ENCODE data around the gene CBX4. TPM values are rescaled to one million over a fixed set of nuclear protein-coding genes. Genes with fewer than 3 reads are reported as not detected.
A peak's percentile ranks its signal among the peaks of the same experiment; 100 is the strongest.

CBX4 gene
- polyA plus RNA-seq: 31.9 and 34.6 TPM in 2 replicates
- 43.3 and 45.8 TPM in 2 replicates for polyA minus RNA-seq

DNA sequence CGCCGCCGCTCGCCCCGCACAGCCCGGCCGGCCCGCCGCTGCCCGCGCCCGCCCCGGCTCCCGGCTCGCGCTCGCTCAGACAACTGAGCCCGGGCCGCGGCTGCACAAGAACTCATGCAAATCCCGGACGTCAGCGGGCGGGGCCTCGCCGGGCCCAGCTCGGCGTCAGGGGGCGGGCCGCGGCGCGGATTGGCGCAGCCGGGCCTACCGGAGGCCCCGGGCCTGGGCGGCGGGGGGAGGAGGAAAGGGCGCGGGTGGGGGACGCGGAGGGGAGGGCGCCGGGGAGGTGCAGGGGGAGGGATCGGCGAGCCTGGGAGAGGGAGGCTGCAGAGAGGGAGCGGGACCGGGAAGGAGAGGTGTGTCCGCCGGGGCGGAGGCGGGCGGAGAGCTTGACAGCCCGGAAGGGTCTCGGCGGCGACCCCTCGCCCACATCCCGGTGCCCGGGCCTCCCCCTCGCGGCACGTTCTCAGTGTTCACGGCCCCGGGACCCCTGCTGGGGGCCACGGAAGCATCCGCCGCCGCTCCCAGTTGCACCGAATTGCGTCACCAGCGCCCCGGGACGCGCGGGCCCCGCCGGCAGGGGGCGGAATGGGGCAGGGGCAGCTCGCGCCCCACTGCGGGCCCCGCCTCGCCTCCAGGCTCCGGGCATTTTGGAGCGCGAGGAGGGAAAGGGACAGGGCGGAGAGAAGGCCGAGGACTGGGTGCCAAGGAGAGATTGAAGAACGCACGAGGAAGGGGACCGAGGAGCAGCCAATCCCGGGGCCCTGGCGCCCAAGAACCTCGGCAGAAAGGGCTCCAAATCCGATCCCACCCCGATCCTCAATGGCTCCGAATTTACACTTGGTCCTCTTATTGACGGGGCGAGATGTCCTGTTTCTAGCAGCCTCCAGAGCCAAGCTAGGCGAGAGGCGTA is at the start of gene CBX4:
CBX4 (minus strand) TSS at position 85 of the 913 bp plus-strand sequence. CDS start 189 bp downstream, outside the sequence.
- peaks cover 32% of the 10 kb centered on the region for H3K79me2 ChIP-seq (replicated peaks; ENCODE audit: insufficient read depth, low read length)
- H3K9ac ChIP-seq (ENCODE audit: low read length): peak within 1 kb of the TSS; percentile 94
- H3K27me3 ChIP-seq (ENCODE audit: insufficient read depth, low read depth, low read length): peaks cover 60% of the 10 kb centered on the region
- H3K9me2 ChIP-seq (ENCODE audit: insufficient read depth, low read length): no peaks in the 10 kb centered on the region
- peaks cover 33% of the 10 kb centered on the region for H4K20me1 ChIP-seq (ENCODE audit: insufficient read depth)
- H2AFZ ChIP-seq (ENCODE audit: low read depth, low read length): no peak within 1 kb of the TSS
- TF ChIP-seq EP300 (conservative IDR thresholded peaks at IDR 0.05; ENCODE audit: poor library complexity, severe bottlenecking) (no peak), SMC3 (conservative IDR thresholded peaks at IDR 0.05; ENCODE audit: poor library complexity) (no peak), TAF1 (IDR thresholded peaks at IDR 0.05; ENCODE audit: low read depth) (peak; percentile 94), RAD21 (conservative IDR thresholded peaks at IDR 0.05) (no peak), EZH2 (IDR thresholded peaks at IDR 0.05; ENCODE audit: borderline replicate concordance, insufficient read depth, low read length, poor library complexity, severe bottlenecking) (no peak), POLR2AphosphoS5 (IDR thresholded peaks at IDR 0.05) (peak; percentile 75), MXI1 (conservative IDR thresholded peaks at IDR 0.05; ENCODE audit: poor library complexity, severe bottlenecking) (no peak)
- TF ChIP-seq, protein P1, sequence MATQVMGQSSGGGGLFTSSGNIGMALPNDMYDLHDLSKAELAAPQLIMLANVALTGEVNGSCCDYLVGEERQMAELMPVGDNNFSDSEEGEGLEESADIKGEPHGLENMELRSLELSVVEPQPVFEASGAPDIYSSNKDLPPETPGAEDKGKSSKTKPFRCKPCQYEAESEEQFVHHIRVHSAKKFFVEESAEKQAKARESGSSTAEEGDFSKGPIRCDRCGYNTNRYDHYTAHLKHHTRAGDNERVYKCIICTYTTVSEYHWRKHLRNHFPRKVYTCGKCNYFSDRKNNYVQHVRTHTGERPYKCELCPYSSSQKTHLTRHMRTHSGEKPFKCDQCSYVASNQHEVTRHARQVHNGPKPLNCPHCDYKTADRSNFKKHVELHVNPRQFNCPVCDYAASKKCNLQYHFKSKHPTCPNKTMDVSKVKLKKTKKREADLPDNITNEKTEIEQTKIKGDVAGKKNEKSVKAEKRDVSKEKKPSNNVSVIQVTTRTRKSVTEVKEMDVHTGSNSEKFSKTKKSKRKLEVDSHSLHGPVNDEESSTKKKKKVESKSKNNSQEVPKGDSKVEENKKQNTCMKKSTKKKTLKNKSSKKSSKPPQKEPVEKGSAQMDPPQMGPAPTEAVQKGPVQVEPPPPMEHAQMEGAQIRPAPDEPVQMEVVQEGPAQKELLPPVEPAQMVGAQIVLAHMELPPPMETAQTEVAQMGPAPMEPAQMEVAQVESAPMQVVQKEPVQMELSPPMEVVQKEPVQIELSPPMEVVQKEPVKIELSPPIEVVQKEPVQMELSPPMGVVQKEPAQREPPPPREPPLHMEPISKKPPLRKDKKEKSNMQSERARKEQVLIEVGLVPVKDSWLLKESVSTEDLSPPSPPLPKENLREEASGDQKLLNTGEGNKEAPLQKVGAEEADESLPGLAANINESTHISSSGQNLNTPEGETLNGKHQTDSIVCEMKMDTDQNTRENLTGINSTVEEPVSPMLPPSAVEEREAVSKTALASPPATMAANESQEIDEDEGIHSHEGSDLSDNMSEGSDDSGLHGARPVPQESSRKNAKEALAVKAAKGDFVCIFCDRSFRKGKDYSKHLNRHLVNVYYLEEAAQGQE (IDR thresholded peaks at IDR 0.05; ENCODE audit: borderline replicate concordance): peak; percentile 85
- TF ChIP-seq, protein P2, sequence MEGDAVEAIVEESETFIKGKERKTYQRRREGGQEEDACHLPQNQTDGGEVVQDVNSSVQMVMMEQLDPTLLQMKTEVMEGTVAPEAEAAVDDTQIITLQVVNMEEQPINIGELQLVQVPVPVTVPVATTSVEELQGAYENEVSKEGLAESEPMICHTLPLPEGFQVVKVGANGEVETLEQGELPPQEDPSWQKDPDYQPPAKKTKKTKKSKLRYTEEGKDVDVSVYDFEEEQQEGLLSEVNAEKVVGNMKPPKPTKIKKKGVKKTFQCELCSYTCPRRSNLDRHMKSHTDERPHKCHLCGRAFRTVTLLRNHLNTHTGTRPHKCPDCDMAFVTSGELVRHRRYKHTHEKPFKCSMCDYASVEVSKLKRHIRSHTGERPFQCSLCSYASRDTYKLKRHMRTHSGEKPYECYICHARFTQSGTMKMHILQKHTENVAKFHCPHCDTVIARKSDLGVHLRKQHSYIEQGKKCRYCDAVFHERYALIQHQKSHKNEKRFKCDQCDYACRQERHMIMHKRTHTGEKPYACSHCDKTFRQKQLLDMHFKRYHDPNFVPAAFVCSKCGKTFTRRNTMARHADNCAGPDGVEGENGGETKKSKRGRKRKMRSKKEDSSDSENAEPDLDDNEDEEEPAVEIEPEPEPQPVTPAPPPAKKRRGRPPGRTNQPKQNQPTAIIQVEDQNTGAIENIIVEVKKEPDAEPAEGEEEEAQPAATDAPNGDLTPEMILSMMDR (IDR thresholded peaks at IDR 0.05; ENCODE audit: poor library complexity, severe bottlenecking): peak; percentile 71
- peak within 1 kb of the TSS; percentile 97 for H3K27ac ChIP-seq (ENCODE audit: low read length)
- H3K4me2 ChIP-seq (ENCODE audit: low read length): peak within 1 kb of the TSS; percentile 96
- no peaks in the 10 kb centered on the region for H3F3A ChIP-seq (ENCODE audit: insufficient read depth, low read length, poor library complexity, severe bottlenecking)
- H3K9me3 ChIP-seq (ENCODE audit: low read length): no peaks in the 10 kb centered on the region
- peak within 1 kb of the TSS; percentile 83 for H3K4me3 ChIP-seq (ENCODE audit: low read length)
- no peaks in the 10 kb centered on the region for H3K36me3 ChIP-seq (ENCODE audit: insufficient read depth, low read length)

DNA sequence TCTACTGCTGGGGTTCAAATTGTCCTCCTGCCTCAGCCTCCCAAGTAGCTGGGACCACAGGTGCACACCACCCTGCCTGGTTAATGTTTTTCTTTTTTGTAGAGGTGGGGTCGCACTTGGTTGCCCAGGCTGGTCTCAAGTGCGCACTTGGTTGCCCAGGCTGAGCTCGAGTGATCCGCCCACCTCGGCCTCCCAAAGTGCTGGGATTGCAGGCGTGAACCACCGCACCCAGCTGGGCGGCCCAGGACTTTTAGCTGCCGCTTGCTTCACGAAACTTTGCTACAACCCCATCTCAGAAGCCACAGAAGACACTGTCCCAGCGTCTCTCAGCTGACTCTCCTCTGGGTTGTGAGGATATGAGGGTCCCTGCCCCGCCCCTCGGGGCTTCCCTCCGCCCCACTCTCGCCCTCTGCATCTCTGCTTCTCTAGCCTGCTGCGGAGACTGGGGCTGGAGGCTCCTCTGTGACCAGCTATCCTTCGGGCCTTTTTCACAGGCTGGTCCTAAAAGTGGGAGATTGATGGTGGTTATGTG is 48.8 kb upstream of the CBX4 start:
- Histone ChIP-seq H3K27ac (ENCODE audit: low read length) (no peak overlapping the region), H3K4me3 (ENCODE audit: low read length) (no peak overlapping the region), H3K36me3 (ENCODE audit: insufficient read depth, low read length) (no peaks in the 10 kb centered on the region), H2AFZ (ENCODE audit: low read depth, low read length) (no peak overlapping the region), H3K4me2 (ENCODE audit: low read length) (no peak overlapping the region), H4K20me1 (ENCODE audit: insufficient read depth) (no peaks in the 10 kb centered on the region), H3K79me2 (replicated peaks; ENCODE audit: insufficient read depth, low read length) (no peaks in the 10 kb centered on the region), H3F3A (ENCODE audit: insufficient read depth, low read length, poor library complexity, severe bottlenecking) (no peaks in the 10 kb centered on the region), H3K9me3 (ENCODE audit: low read length) (no peaks in the 10 kb centered on the region), H3K27me3 (ENCODE audit: insufficient read depth, low read depth, low read length) (no peaks in the 10 kb centered on the region), H3K9me2 (ENCODE audit: insufficient read depth, low read length) (no peaks in the 10 kb centered on the region), H3K9ac (ENCODE audit: low read length) (no peak overlapping the region)
- TF ChIP-seq RAD21 (conservative IDR thresholded peaks at IDR 0.05): no peak
- TF ChIP-seq SMC3 (conservative IDR thresholded peaks at IDR 0.05; ENCODE audit: poor library complexity): no peak
- no peak for TF ChIP-seq MXI1 (conservative IDR thresholded peaks at IDR 0.05; ENCODE audit: poor library complexity, severe bottlenecking)
